HG03558 (cell line): ENCODE results near the gene CENPC.
"Not testable (repeated sequence)": the region's sequence is repeated elsewhere in the genome, so short reads cannot be mapped to it uniquely, and the experiment has no call there.

Experiments used
- ATAC-seq: cut with Tn5 transposase; IDR thresholded peaks from one replicate; pipeline ENCODE4 v1.9.1; 2021; ENCODE audit warnings: moderate number of reproducible peaks; ENCODE audit not compliant: unreplicated experiment; ENCODE audit errors: extremely low read depth

Gene CENPC

DNA sequence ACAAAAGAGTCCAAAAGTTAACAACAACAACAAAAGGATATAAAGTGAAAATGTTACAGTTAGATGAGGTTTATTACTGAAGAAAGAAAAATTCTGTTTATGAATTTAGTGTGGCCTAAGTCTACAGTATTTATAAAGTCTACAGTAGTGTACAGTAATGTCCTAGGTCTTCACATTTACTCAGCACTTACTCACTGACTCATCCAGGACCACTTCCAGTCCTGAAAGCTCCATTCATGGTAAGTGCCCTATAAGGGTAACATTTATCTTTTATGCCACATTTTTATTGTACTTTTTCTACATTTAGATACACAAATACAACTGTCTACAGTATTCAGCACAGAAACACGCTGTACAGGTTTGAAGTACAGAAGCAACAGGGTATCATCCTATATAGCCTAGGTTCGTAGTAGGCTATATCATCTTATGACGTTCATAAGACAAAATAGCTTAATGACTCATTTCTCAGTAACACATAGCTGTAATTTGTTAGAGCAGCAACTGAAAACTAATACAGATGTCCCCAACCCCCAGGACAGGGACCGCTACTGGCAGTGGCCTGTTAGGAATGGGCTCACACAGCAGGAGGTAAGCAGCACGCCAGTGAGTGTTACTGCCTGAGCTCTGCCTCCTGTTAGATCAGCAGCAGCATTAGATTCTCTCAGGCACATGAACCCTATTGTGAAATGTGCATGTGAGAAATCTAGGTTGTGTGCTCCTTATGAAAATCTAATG lies 61.3 kb downstream of the CENPC start:
- no peak for ATAC-seq

GRCh38 chr4:67480810-67481209 lies 64.5 kb downstream of the CENPC start:
- ATAC-seq, result no peak

DNA sequence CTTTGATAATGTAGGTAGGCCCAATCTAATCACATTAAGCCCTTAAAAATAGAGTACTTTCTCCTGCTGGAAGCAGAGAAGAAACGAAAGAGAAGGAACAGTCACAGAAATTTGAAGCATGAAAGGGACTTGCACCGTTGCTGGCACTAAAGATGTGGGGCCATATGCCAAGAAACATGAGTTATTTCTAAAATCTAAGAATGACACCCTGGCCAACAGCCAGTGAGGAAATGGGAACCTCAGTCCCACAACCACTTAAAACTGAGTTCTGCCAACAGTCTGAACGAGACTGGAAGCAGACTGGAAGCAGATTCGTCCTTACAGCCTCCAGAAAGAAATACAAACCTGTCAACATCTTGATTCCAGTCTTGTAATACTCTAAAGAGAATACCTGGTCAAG lies 70.1 kb downstream of the CENPC start:
- no peak for ATAC-seq

DNA sequence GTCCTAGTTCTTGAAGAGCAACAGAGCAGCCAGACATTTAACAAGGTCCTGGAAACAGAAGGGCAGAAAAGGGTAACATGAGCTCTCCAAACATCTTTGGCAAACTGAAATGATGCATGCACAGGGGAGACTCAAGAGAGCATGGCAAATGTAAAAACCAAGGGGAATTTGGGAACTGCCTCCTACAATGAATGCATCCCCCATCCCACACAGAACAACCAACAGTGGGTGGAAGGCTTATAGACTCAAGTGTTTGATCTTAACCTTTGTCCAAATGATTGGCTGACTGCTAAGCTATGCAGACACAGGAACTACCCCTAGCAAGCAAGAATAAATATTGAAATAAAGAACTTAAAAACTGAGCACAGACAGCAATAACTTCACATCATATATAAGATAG lies 74.4 kb downstream of the CENPC start:
- no peak for ATAC-seq

DNA sequence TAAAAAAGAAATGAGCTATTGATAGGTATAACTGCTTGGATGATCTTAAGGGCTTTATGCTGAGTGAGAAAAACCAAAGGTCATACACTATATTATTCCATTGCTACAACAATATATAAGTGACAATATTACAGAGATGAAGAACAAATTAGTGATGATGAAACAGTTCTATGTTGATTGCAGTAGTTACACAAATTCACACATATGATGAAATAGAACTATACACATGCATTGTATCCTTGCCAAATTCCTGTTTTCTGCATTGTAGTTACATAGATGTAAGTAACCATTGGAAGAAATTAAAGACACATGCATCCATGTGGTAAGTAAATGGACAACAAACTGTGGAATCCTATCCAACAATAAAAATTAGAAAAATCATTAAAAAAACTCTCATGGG lies 76.5 kb downstream of the CENPC start:
- ATAC-seq, result no peak

DNA sequence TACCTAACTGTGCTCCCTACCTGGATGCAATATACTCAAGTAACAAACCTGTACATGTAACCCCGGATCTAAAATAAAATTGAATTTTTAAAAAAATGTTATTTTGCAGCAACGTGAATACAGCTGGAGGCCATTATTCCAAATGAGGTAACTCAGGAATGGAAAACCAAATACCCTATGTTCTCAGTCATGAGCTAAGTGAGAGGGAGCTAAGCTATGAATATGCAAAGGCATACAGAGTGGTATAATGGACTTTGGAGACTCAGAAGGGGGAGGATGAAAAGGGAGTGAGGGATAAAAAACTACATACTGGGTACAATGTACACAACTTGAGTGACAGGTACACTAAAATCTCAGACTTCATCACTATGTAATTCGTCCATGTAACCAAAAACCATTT lies 78.6 kb downstream of the CENPC start:
- ATAC-seq, result no peak

DNA sequence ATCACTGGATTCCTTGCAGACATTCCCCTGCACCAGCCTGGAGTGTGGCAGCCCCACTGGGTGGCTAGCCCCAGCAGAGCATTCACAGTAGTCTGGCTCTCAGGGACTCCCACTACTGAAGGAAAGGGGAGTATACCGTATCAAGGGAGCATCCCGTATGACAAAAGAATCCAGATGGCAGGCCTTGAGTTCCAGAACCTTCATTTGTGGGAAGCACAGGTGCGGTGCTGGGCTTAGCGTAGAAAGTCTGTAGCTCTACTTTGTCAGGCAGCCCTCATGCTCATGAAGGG lies 79.6 kb downstream of the CENPC start:
- no peak for ATAC-seq

GRCh38 chr4:67465032-67465762 lies 80.1 kb downstream of the CENPC start:
- ATAC-seq, result no peak

- ATAC-seq, result no peak
These were observed 84.7 kb downstream of the CENPC start for GRCh38 chr4:67460574-67460973.

DNA sequence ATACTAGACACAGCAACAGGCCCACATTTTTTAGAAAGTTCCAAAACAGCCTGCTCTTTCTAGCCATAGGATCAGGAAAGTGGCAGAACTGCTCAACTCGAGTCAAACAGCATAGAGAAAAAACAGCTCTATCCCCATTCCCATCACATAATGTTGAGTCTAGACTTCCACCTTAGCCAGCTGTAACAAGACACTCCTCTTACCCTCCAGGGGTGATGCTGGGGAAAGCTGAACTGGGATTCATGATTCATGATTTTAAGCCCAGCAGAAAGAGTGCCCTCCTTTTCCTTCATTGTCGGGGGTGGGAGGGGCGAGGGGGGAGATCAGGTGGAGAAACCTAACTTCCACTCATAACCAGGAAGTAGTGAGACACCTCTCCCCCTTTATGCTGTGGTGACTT lies 86.1 kb downstream of the CENPC start:
- no peak for ATAC-seq

DNA sequence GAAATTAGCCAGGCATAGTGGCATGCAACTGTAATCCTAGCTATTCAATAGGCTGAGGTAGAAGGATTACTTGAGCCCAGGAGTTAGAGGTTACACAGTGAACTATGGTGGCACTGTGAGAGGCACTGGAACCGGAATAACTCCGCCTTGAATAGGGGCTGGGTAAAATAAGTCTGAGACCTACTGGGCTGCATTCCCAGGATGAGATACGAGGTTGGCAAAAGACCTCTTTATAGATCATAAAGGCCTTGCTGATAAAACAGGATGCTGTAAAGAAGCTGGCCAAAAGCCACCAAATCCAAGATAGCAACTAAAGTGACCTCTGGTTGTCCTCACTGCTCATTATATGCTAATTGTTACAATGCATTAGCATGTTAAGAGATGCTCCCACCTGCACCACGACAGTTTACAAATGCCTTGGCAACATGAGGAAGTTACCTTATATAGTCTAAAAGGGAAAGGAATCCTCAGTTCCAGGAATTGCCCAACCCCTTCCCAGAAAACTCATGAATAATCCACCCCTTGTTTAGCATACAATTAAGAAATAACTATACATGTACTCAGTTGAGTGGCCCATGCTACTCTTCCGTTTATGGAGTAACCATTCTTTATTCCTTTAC lies 88.6 kb downstream of the CENPC start:
- no peak for ATAC-seq

DNA sequence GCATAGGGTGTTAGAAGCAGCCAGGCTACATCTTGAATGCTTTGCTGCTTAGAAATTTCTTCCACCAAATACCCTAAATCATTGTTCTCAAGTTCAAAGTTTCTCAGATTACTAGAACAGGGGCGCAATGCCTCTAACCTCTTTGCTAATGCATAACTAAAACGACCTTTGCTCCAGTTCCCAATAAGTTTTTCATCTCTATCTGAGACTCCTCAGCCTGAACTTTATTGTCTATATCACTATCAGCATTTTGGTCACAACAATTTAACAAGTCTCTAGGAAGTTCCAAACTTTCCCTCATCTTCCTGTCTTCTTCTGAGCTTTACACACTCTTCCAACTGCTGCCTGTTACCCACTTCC lies 92.5 kb downstream of the CENPC start:
- not testable (repeated sequence) for ATAC-seq

- ATAC-seq, result no peak
These were observed 93.0 kb downstream of the CENPC start for GRCh38 chr4:67452100-67452845.

GRCh38 chr4:67451464-67451863 lies 93.8 kb downstream of the CENPC start:
- no peak for ATAC-seq

DNA sequence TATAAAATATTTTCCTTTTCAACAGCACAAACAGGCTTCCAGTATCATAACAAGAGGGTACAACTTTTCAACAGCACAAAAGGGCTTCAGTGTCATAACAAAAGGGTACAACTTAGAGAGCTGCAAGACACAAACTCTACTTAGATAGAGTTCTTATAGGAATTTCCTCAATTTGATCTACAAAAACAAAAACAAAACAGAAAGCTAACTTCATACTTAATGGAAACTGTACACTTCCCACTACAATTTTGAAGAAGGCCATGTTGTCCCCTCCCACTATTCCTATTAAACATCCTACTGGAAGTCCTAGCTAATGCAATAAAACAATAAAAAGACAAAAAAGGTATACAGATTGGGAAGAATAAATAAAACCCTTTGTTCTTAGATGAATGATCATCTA lies 96.7 kb downstream of the CENPC start:
- ATAC-seq, result no peak

GRCh38 chr4:67447873-67448272 lies 97.4 kb downstream of the CENPC start:
- no peak for ATAC-seq

- no peak for ATAC-seq
These were observed 98.5 kb downstream of the CENPC start for GRCh38 chr4:67446811-67447210.

DNA sequence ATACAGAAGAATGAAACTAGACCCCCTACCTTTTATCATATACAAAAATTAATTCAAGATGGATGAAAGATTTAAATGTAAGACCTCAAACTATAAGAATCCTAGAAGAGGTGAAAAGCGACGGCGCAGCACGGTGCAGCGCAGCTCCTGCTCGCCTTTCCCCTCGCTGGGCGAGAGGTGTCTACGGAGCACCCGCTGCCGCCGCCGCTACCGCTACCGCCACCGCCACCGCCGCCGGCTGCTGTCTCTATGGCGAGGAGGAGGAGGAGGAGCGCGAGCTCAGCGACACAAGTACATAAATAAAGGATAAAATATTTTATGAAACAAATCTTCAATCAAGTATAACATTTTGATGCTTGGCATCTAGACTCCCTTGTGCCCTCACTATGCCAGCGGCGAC lies 99.4 kb downstream of the CENPC start:
- not testable (repeated sequence) for ATAC-seq

GRCh38 chr4:67438975-67439374 lies 106.3 kb downstream of the CENPC start:
- ATAC-seq, result no peak

DNA sequence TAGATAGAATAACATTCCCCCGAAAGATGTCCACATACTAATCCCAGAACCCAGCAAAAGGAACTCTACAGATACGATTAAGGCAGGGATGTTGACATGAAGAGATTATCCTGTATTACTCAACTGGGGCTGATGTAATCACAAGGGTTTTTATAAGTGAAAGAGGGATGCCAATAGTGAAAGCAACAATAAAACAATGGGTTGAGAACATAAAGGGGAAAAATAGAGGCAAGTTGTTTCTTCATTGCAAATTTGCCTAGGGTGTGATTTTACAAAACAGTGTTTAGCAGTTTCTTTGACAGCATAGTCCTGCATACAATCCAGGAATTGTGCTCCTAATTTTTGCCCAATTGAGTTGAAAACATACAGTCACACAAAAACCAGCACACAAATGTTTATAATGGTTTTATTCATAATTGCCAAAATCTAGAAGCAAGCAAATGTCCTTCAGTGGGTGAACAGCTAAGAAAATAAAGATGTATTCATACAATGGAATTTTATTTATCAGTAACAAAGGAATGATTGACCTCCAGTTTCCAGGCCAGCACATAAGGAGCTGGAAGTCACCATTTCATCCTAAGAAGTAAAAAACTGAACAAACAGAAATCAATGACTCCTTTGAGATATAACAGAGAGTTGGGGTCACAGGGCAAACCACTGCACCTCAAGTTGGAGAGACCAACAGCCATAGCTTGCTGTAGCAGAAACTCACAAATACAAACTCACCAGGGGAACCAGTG lies 107.2 kb downstream of the CENPC start:
- ATAC-seq, result no peak
